ENCODE data around the gene DACT2. TPM values are rescaled to one million over a fixed set of nuclear protein-coding genes. Genes with fewer than 3 reads are reported as not detected.

DACT2 gene
- total RNA-seq, 1 experiment from 2014 or later: 4.9 TPM

GRCh38 chr6:168305863-168306262, 13.7 kb downstream of the DACT2 start (continued):
- TF ChIP-seq, protein P1, sequence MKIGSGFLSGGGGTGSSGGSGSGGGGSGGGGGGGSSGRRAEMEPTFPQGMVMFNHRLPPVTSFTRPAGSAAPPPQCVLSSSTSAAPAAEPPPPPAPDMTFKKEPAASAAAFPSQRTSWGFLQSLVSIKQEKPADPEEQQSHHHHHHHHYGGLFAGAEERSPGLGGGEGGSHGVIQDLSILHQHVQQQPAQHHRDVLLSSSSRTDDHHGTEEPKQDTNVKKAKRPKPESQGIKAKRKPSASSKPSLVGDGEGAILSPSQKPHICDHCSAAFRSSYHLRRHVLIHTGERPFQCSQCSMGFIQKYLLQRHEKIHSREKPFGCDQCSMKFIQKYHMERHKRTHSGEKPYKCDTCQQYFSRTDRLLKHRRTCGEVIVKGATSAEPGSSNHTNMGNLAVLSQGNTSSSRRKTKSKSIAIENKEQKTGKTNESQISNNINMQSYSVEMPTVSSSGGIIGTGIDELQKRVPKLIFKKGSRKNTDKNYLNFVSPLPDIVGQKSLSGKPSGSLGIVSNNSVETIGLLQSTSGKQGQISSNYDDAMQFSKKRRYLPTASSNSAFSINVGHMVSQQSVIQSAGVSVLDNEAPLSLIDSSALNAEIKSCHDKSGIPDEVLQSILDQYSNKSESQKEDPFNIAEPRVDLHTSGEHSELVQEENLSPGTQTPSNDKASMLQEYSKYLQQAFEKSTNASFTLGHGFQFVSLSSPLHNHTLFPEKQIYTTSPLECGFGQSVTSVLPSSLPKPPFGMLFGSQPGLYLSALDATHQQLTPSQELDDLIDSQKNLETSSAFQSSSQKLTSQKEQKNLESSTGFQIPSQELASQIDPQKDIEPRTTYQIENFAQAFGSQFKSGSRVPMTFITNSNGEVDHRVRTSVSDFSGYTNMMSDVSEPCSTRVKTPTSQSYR (CRISPR knock-in tag; IDR thresholded peaks at IDR 0.05): no peak

DNA sequence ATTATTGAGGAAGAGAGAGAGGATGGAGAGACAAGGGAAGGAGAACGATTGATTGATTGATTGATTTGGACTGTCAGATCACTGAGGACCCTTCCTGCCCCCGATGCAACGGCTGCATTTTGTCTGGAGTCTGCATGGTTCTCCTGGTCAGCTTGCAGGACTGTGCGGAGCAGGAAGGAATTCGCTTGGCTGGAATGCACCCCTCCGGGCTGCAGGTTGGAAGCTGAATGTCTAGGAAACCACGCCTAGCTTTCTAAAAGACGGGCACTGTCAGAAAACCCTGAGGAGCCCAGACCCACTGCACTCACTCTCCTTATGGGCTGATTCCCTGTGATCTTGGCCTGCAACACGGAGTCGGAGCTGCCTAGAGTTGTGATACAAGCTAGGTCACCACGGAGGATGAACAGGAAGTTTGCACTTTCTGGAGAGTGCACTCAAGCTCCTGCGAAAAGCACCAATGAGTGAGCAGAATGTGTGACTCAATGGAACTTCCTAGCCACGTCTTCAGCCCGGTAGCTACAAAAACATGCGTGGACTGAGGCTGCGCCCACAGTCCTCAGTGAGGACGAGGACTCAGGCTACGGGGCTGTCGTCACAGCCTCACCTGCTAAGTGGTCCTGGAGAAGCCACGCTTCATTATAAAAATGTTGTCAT, 14.4 kb downstream of the DACT2 start:
- POLR2A ChIA-PET: no interaction called here
- no peak for ATAC-seq
- H3K36me3 Mint-ChIP-seq: no peaks in the 10 kb centered on the region
- H3K4me1 Mint-ChIP-seq: peaks cover 37% of the 10 kb centered on the region
- CTCF ChIA-PET: interaction anchor here (1.2 kb wide), 1 partner anchor 28 kb away, joined by 4 read pairs; no protein-coding TSS in a partner anchor
- H3K9me3 Mint-ChIP-seq: no peaks in the 10 kb centered on the region
- no peak overlapping the region; the same call in 1 of the 2 replicates for H3K27ac Mint-ChIP-seq
- peaks cover 11% of the 10 kb centered on the region for H3K27me3 Mint-ChIP-seq (ENCODE audit: low read depth)
- H3K4me3 Mint-ChIP-seq: no peak overlapping the region
- no peak for DNase-seq (ENCODE audit: low spot score)
- TF ChIP-seq PRDM15 (CRISPR knock-in tag; IDR thresholded peaks at IDR 0.05): no peak
- TF ChIP-seq E2F5 (CRISPR knock-in tag; IDR thresholded peaks at IDR 0.05): no peak
- TF ChIP-seq ZNF532 (CRISPR knock-in tag; IDR thresholded peaks at IDR 0.05; ENCODE audit: borderline replicate concordance): no peak
- TF ChIP-seq, protein P1 (CRISPR knock-in tag; IDR thresholded peaks at IDR 0.05): no peak
- TF ChIP-seq PREB (CRISPR knock-in tag; IDR thresholded peaks at IDR 0.05; ENCODE audit: borderline replicate concordance): no peak
- no peak for TF ChIP-seq OVOL2 (CRISPR knock-in tag; IDR thresholded peaks at IDR 0.05; ENCODE audit: borderline replicate concordance)
- TF ChIP-seq, protein P2, sequence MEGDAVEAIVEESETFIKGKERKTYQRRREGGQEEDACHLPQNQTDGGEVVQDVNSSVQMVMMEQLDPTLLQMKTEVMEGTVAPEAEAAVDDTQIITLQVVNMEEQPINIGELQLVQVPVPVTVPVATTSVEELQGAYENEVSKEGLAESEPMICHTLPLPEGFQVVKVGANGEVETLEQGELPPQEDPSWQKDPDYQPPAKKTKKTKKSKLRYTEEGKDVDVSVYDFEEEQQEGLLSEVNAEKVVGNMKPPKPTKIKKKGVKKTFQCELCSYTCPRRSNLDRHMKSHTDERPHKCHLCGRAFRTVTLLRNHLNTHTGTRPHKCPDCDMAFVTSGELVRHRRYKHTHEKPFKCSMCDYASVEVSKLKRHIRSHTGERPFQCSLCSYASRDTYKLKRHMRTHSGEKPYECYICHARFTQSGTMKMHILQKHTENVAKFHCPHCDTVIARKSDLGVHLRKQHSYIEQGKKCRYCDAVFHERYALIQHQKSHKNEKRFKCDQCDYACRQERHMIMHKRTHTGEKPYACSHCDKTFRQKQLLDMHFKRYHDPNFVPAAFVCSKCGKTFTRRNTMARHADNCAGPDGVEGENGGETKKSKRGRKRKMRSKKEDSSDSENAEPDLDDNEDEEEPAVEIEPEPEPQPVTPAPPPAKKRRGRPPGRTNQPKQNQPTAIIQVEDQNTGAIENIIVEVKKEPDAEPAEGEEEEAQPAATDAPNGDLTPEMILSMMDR (IDR thresholded peaks at IDR 0.05): no peak
- TF ChIP-seq IRF2 (CRISPR knock-in tag; IDR thresholded peaks at IDR 0.05; ENCODE audit: borderline replicate concordance, low read depth): no peak
- no peak for TF ChIP-seq FOXK1 (CRISPR knock-in tag; IDR thresholded peaks at IDR 0.05)
- no peak for TF ChIP-seq ZNF138 (CRISPR knock-in tag; conservative IDR thresholded peaks at IDR 0.05)
- no peak for TF ChIP-seq ZNF317 (CRISPR knock-in tag; IDR thresholded peaks at IDR 0.05; ENCODE audit: borderline replicate concordance, low read depth)
- TF ChIP-seq USF1 (CRISPR knock-in tag; IDR thresholded peaks at IDR 0.05): no peak
- TF ChIP-seq TCF7 (CRISPR knock-in tag; IDR thresholded peaks at IDR 0.05; ENCODE audit: low read depth): no peak
- TF ChIP-seq, protein P3, sequence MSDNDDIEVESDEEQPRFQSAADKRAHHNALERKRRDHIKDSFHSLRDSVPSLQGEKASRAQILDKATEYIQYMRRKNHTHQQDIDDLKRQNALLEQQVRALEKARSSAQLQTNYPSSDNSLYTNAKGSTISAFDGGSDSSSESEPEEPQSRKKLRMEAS (CRISPR knock-in tag; IDR thresholded peaks at IDR 0.05): no peak
